Gastroesophageal sphincter (tissue), 3 donors: ENCODE results near the gene NECTIN1.

ENCODE experiments used
- CTCF ChIP-seq, 4 experiments: fragments of 200-600 bp in 2 of 4; fragments of 450-650 bp in 2 of 4; sonication (generic) in 1 of 4; IDR thresholded peaks; one replicate each; pipeline ENCODE4 v1.5.1; 2017 to 2019; ENCODE audit warnings: antibody characterized with exemption in 4 of 4, mild to moderate bottlenecking in 2 of 4, moderate library complexity in 2 of 4
- EP300 ChIP-seq: sonication (generic); formaldehyde crosslinking; IDR thresholded peaks from one replicate; pipeline ENCODE4 v1.6.1; 2017; ENCODE audit warnings: antibody characterized with exemption, mild to moderate bottlenecking
- POLR2AphosphoS5 ChIP-seq: sonication (generic); formaldehyde crosslinking; IDR thresholded peaks from one replicate; pipeline ENCODE4 v1.6.1; 2017; ENCODE audit warnings: antibody characterized with exemption

GRCh38 chr11:119758291-119758690, 29.3 kb upstream of the NECTIN1 start:
- TF ChIP-seq CTCF (IDR thresholded peaks at IDR 0.05): no peak
- no peak for TF ChIP-seq POLR2AphosphoS5
- TF ChIP-seq EP300: no peak
